H1 (cell line): ENCODE measurements around the gene CCBE1.

Experiments
- BCL11A ChIP-seq, 2 experiments: IDR thresholded peaks; one replicate each; pipeline ENCODE4 v1.6.1; 2011; ENCODE audit warnings: low read depth in 2 of 2, low read length in 2 of 2, mild to moderate bottlenecking in 2 of 2
- CTCF ChIP-seq, 3 experiments: IDR thresholded peaks; 1 replicate in 2 of 3; 2 replicates in 1 of 3; pipeline versions ENCODE4 v1.5.1 to v1.6.1; 2011; ENCODE audit warnings: low read length in 3 of 3, mild to moderate bottlenecking in 3 of 3, inconsistent platforms in 2 of 3, low read depth in 1 of 3, moderate library complexity in 1 of 3; ENCODE audit not compliant: insufficient read depth in 1 of 3; ENCODE audit errors: control extremely low read depth in 1 of 3
- E2F6 ChIP-seq: IDR thresholded peaks from 2 replicates; pipeline ENCODE4 v1.6.1; 2012; ENCODE audit warnings: inconsistent platforms
- EP300 ChIP-seq, 2 experiments: IDR thresholded peaks; 1 replicate in 1 of 2; 2 replicates in 1 of 2; pipeline ENCODE4 v1.6.1; 2011 to 2012; ENCODE audit warnings: low read depth in 2 of 2, low read length in 2 of 2, mild to moderate bottlenecking in 2 of 2, borderline replicate concordance in 1 of 2, inconsistent platforms in 1 of 2, moderate library complexity in 1 of 2
- HDAC2 ChIP-seq, 2 experiments: fragments of 300-600 bp in 1 of 2; sonication (generic) in 1 of 2; IDR thresholded peaks; 2 replicates each; pipeline ENCODE4 v1.6.1; 2011 to 2012; ENCODE audit warnings: low read depth in 2 of 2, low read length in 2 of 2, mild to moderate bottlenecking in 2 of 2, moderate library complexity in 2 of 2, borderline replicate concordance in 1 of 2, inconsistent platforms in 1 of 2
- POLR2AphosphoS5 ChIP-seq: IDR thresholded peaks from 2 replicates; pipeline ENCODE4 v1.6.1; 2011; ENCODE audit warnings: low read depth, low read length
- YY1 ChIP-seq: IDR thresholded peaks from 2 replicates; pipeline ENCODE4 v1.6.1; 2011; ENCODE audit warnings: low read depth, mild to moderate bottlenecking, low read length
- TF ChIP-seq, protein P1 (sequence below): IDR thresholded peaks from 2 replicates; pipeline ENCODE4 v1.6.1; 2012; ENCODE audit warnings: inconsistent platforms

GRCh38 chr18:59540346-59540745 lies 156.9 kb downstream of the CCBE1 start:
- TF ChIP-seq BCL11A (IDR thresholded peaks at IDR 0.05; ENCODE audit: low read depth in 2 of 2, low read length in 2 of 2), result no peak
- TF ChIP-seq POLR2AphosphoS5, result no peak
- TF ChIP-seq, protein P1, sequence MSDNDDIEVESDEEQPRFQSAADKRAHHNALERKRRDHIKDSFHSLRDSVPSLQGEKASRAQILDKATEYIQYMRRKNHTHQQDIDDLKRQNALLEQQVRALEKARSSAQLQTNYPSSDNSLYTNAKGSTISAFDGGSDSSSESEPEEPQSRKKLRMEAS, result no peak
- TF ChIP-seq CTCF (IDR thresholded peaks at IDR 0.05; ENCODE audit: control extremely low read depth in 1 of 3, insufficient read depth in 1 of 3, low read depth in 1 of 3, low read length in 3 of 3), result no peak
- no peak for TF ChIP-seq HDAC2 (IDR thresholded peaks at IDR 0.05; ENCODE audit: borderline replicate concordance in 1 of 2, low read depth in 2 of 2, low read length in 2 of 2)
- TF ChIP-seq E2F6, result no peak
- TF ChIP-seq YY1, result no peak
- no peak for TF ChIP-seq EP300 (IDR thresholded peaks at IDR 0.05; ENCODE audit: borderline replicate concordance in 1 of 2, low read depth in 2 of 2, low read length in 2 of 2)
